Measurements from ENCODE around the gene FARP1.

FARP1 gene

GRCh38 chr13:98427331-98427995 lies 284.6 kb downstream of the FARP1 start:
- Histone ChIP-seq H3K4me3 (ENCODE audit: low read length) (no peak overlapping the region), H3K4me1 (ENCODE audit: control insufficient read depth, low read length) (no peaks in the 10 kb centered on the region), H3K9me2 (replicated peaks; ENCODE audit: control insufficient read depth, low read length) (no peaks in the 10 kb centered on the region), H3K27me3 (ENCODE audit: control insufficient read depth, low read length) (0 out of 2 replicates have a peak, but pooled peaks cover 2% of the 10 kb centered on the region), H3K4me2 (ENCODE audit: low read length) (no peak overlapping the region), H3F3A (ENCODE audit: control insufficient read depth, insufficient read depth) (no peaks in the 10 kb centered on the region), H3K36me3 (ENCODE audit: control insufficient read depth, low read length) (no peaks in the 10 kb centered on the region), H3K27ac (ENCODE audit: low read depth, low read length) (no peak overlapping the region), H3K9me3 (ENCODE audit: control insufficient read depth, insufficient read depth, low read length) (no peaks in the 10 kb centered on the region), H4K20me1 (ENCODE audit: control insufficient read depth, insufficient read depth, low read depth, low read length) (no peaks in the 10 kb centered on the region), H3K79me2 (ENCODE audit: control insufficient read depth, low read length) (no peaks in the 10 kb centered on the region)
- TF ChIP-seq EZH2phosphoT487 (IDR thresholded peaks at IDR 0.05; ENCODE audit: borderline replicate concordance, low read length) (no peak), CTCF (IDR thresholded peaks at IDR 0.05; ENCODE audit: low read depth, low read length, poor library complexity, severe bottlenecking) (no peak)

- Histone ChIP-seq H3K27me3 (ENCODE audit: control insufficient read depth, low read length) (0 out of 2 replicates have a peak, but pooled peaks cover 2% of the 10 kb centered on the region), H3K79me2 (ENCODE audit: control insufficient read depth, low read length) (no peaks in the 10 kb centered on the region), H3K27ac (ENCODE audit: low read depth, low read length) (no peak overlapping the region), H3K36me3 (ENCODE audit: control insufficient read depth, low read length) (no peaks in the 10 kb centered on the region), H3K4me2 (ENCODE audit: low read length) (no peak overlapping the region), H3F3A (ENCODE audit: control insufficient read depth, insufficient read depth) (no peaks in the 10 kb centered on the region), H3K9me2 (replicated peaks; ENCODE audit: control insufficient read depth, low read length) (no peaks in the 10 kb centered on the region), H4K20me1 (ENCODE audit: control insufficient read depth, insufficient read depth, low read depth, low read length) (no peaks in the 10 kb centered on the region), H3K4me1 (ENCODE audit: control insufficient read depth, low read length) (no peaks in the 10 kb centered on the region), H3K4me3 (ENCODE audit: low read length) (no peak overlapping the region), H3K9me3 (ENCODE audit: control insufficient read depth, insufficient read depth, low read length) (no peaks in the 10 kb centered on the region)
- TF ChIP-seq EZH2phosphoT487 (IDR thresholded peaks at IDR 0.05; ENCODE audit: borderline replicate concordance, low read length) (no peak), CTCF (IDR thresholded peaks at IDR 0.05; ENCODE audit: low read depth, low read length, poor library complexity, severe bottlenecking) (no peak)
Measured at GRCh38 chr13:98428256-98428966, 285.5 kb downstream of the FARP1 start.

- H3K79me2 ChIP-seq (ENCODE audit: control insufficient read depth, low read length) = no peaks in the 10 kb centered on the region
- no peaks in the 10 kb centered on the region for H3K4me1 ChIP-seq (ENCODE audit: control insufficient read depth, low read length)
- no peak overlapping the region for H3K27ac ChIP-seq (ENCODE audit: low read depth, low read length)
- TF ChIP-seq CTCF (IDR thresholded peaks at IDR 0.05; ENCODE audit: low read depth, low read length, poor library complexity, severe bottlenecking) (no peak), EZH2phosphoT487 (IDR thresholded peaks at IDR 0.05; ENCODE audit: borderline replicate concordance, low read length) (no peak)
- H3K9me3 ChIP-seq (ENCODE audit: control insufficient read depth, insufficient read depth, low read length) = no peaks in the 10 kb centered on the region
- no peaks in the 10 kb centered on the region for H3F3A ChIP-seq (ENCODE audit: control insufficient read depth, insufficient read depth)
- 0 out of 2 replicates have a peak, but pooled peaks cover 2% of the 10 kb centered on the region for H3K27me3 ChIP-seq (ENCODE audit: control insufficient read depth, low read length)
- H3K9me2 ChIP-seq (replicated peaks; ENCODE audit: control insufficient read depth, low read length) = no peaks in the 10 kb centered on the region
- no peak overlapping the region for H3K4me2 ChIP-seq (ENCODE audit: low read length)
- H3K36me3 ChIP-seq (ENCODE audit: control insufficient read depth, low read length) = no peaks in the 10 kb centered on the region
- H4K20me1 ChIP-seq (ENCODE audit: control insufficient read depth, insufficient read depth, low read depth, low read length) = no peaks in the 10 kb centered on the region
- no peak overlapping the region for H3K4me3 ChIP-seq (ENCODE audit: low read length)
Measured at GRCh38 chr13:98429081-98429480, 286.2 kb downstream of the FARP1 start.

Data from DOHH2 (cell line).